GM12892 (cell line): ENCODE data around the gene RGS13.

Experiments
- POLR2A ChIP-seq: IDR thresholded peaks from 2 replicates; pipeline ENCODE4 v1.6.1; 2011; ENCODE audit warnings: low read depth, low read length, control low read depth
- TAF1 ChIP-seq: IDR thresholded peaks from 2 replicates; pipeline ENCODE4 v1.6.1; 2011; ENCODE audit warnings: low read depth, mild to moderate bottlenecking, control low read depth, low read length, borderline replicate concordance

DNA sequence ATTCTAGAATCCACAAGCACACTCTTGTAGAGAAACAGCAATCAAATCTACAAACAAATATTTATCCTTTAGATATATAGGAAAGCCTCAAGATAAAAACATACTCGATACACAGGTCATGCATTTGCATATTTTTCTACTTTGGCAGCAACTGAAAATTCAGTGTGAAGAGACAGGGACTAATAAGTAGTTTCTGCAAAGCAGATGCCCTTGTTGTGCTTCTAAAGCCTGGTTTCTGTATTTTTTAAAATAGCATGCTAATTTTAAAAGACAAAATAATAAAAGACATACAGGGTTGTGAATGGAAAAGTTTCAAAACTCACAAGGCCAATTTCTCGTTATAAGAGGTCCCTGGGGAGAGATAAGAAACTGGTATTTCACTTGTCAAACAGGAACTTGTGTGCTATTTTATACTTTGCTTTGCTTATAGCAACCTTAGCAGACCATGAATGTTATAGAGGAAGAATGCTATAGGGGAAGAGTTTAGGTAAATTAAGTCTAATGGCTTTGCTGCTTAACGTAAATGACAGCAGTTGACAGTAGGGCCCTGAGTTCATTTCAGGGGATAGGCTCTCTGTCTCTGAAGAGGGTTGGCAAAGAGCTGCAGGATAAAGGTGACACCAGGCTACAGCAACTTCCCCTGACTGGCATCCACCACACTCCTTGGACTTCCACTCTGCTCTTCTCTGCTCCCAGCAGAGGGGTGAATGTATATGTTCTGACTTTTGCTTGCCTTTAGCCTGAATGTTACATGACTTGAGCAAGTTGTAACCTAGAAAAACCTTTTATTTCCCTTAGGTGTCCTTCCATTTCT lies 9.4 kb upstream of the RGS13 start:
- TF ChIP-seq POLR2A (no peak), TAF1 (no peak)
